Bronchial epithelial cell (primary cell): ENCODE results near the gene CYP17A1. TPM values are rescaled to one million over a fixed set of nuclear protein-coding genes. Genes with fewer than 3 reads are reported as not detected.
A peak's percentile ranks its signal among the peaks of the same experiment; 100 is the strongest.

Source experiments
- DNase-seq: peaks from one replicate; pipeline ENCODE4 v3.0.0-alpha.2; 2010; ENCODE audit warnings: low read depth
- FAIRE-seq: peaks from 2 replicates; lab custom pipeline; 2011; peaks lifted over from hg19 to GRCh38; lab: Jason Lieb, UNC
- H3K27me3 ChIP-seq: 2 replicates; pipeline ENCODE4 v1.5.1; 2011; ENCODE audit warnings: low read length; ENCODE audit not compliant: control insufficient read depth, insufficient read depth
- H3K36me3 ChIP-seq: 2 replicates; pipeline ENCODE4 v1.5.1; 2011; ENCODE audit warnings: low read length; ENCODE audit not compliant: control insufficient read depth, insufficient read depth
- H3K4me3 ChIP-seq: 2 replicates; pipeline ENCODE4 v1.5.1; 2011; ENCODE audit warnings: mild to moderate bottlenecking, low read depth, low read length, control low read depth
- CTCF ChIP-seq: IDR thresholded peaks from 2 replicates; pipeline ENCODE4 v1.5.1; 2011; ENCODE audit warnings: mild to moderate bottlenecking, moderate library complexity, low read length, control low read depth, inconsistent platforms; ENCODE audit not compliant: insufficient read depth, severe bottlenecking
- total RNA-seq: library from RNA; depleted of rRNA; stranded (reverse); fragments of >200 nt; gene quantifications from 2 replicates; pipeline ENCODE4 v1.2.1, GENCODE V29; 2014

The CYP17A1 gene
- total RNA-seq, 1 donor from 2014 or later: not detected

GRCh38 chr10:102869258-102870198, 32.3 kb upstream of the CYP17A1 start, which contains the start of gene AS3MT:
Gene AS3MT (plus strand): TSS chr10:102869470. CDS start chr10:102869593, 123 bp downstream.
- DNase-seq (no peak), FAIRE-seq (no peak)
- TF ChIP-seq CTCF: no peak
- H3K4me3 ChIP-seq: peak within 1 kb of the TSS; percentile 33
- no peaks in the 10 kb centered on the region for H3K36me3 ChIP-seq
- H3K27me3 ChIP-seq: no peaks in the 10 kb centered on the region

GRCh38 chr10:102868911-102869257, 31.7 kb upstream of the CYP17A1 start:
- peak overlapping the region; percentile 33 for H3K4me3 ChIP-seq
- FAIRE-seq (no peak), DNase-seq (no peak)
- H3K36me3 ChIP-seq: no peaks in the 10 kb centered on the region
- no peaks in the 10 kb centered on the region for H3K27me3 ChIP-seq
- TF ChIP-seq CTCF: no peak

DNA sequence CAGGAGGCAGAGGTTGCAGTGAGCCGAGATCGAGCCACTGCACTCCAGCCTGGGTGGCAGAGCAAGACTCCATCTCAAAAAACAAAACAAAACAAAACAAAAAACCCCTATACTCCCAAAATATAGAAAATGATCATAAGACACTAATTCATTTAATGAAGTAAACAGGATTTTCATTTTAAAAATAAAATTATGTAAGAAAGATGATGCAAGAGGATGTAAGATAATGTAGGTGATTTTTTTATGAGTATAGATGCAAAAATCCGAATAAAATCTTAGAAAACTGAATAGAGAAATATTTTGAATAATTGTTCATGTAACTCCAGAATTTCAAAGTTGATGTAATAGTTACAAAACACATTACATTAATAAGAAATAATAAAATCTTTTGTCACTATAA, 28.4 kb upstream of the CYP17A1 start:
- FAIRE-seq (no peak), DNase-seq (no peak)
- TF ChIP-seq CTCF: no peak
- Histone ChIP-seq H3K4me3 (no peak overlapping the region), H3K36me3 (no peaks in the 10 kb centered on the region), H3K27me3 (no peaks in the 10 kb centered on the region)

DNA sequence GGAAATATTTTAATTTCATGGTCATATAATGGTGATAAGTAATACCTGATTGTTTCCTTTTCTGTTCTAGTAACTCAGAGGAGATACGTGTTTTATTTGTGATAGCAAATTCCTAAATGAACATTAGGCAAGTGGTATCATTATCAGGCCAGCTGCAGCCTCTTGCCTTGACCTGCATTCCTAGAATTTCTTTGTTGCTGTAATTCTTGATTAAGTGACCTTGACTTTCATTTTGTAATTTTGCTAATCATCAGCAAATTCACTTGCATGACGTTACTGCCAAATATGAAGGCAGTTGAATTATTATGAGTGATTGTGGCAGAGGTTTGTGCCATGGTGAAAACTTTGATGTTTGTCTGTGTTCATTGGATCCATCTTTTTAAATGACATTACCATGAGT, 26.4 kb upstream of the CYP17A1 start:
- H3K27me3 ChIP-seq: no peaks in the 10 kb centered on the region
- no peak for DNase-seq
- no peaks in the 10 kb centered on the region for H3K36me3 ChIP-seq
- H3K4me3 ChIP-seq: no peak overlapping the region
- no peak for TF ChIP-seq CTCF
- no peak for FAIRE-seq

- H3K4me3 ChIP-seq: no peak overlapping the region
- FAIRE-seq (no peak), DNase-seq (no peak)
- H3K36me3 ChIP-seq: no peaks in the 10 kb centered on the region
- no peaks in the 10 kb centered on the region for H3K27me3 ChIP-seq
- TF ChIP-seq CTCF: no peak
Observed at GRCh38 chr10:102859911-102860310, 22.7 kb upstream of the CYP17A1 start.
